Body of pancreas (tissue), 4 donors: ENCODE results near the gene ALDH8A1. TPM values are rescaled to one million over a fixed set of nuclear protein-coding genes. Genes with fewer than 3 reads are reported as not detected.

Source experiments
- ATAC-seq: fragments of 150-250 bp; one replicate; pipeline ENCODE4 v1.9.1; 2016
- DNase-seq, 4 donors: peaks; one replicate each; pipeline ENCODE4 v3.0.0-alpha.2; 2019
- H3K27ac ChIP-seq, 4 donors: fragments of 200-600 bp; sonication (generic); 1 replicate in 3 of 4; 2 replicates in 1 of 4; pipeline versions ENCODE4 v1.5.1 to v1.6.1; 2016 to 2019; ENCODE audit warnings: mild to moderate bottlenecking in 1 of 4, mixed read lengths in 1 of 4, moderate library complexity in 1 of 4
- H3K27me3 ChIP-seq, 2 donors: fragments of 200-600 bp; sonication (generic); one replicate each; pipeline ENCODE4 v1.6.0; 2016; ENCODE audit warnings: mild to moderate bottlenecking in 1 of 2
- H3K36me3 ChIP-seq, 2 donors: fragments of 200-600 bp; sonication (generic); replicated peaks in 1 of 2; 2 replicates each; pipeline ENCODE4 v1.5.1; 2016; ENCODE audit warnings: low read depth in 2 of 2; ENCODE audit not compliant: insufficient read depth in 1 of 2
- H3K4me1 ChIP-seq: fragments of 200-600 bp; sonication (generic); one replicate; pipeline ENCODE4 v1.6.0; 2016
- H3K4me3 ChIP-seq, 2 donors: fragments of 200-600 bp; sonication (generic); 1 replicate in 1 of 2; 2 replicates in 1 of 2; pipeline ENCODE4 v1.5.1; 2016 to 2019
- H3K9me3 ChIP-seq, 3 donors: fragments of 200-600 bp; sonication (generic); 1 replicate in 2 of 3; 2 replicates in 1 of 3; pipeline ENCODE4 v1.5.1; 2016
- CTCF ChIP-seq, 7 experiments: fragments of 450-650 bp in 4 of 7; fragments of 200-600 bp in 3 of 7; sonication (generic) in 3 of 7; IDR thresholded peaks; one replicate each; pipeline ENCODE4 v1.5.1; 2016 to 2019; ENCODE audit warnings: antibody characterized with exemption in 7 of 7
- POLR2A ChIP-seq, 3 donors: fragments of 450-650 bp; IDR thresholded peaks; one replicate each; pipeline ENCODE4 v1.6.1; 2016; ENCODE audit warnings: antibody characterized with exemption in 3 of 3, mild to moderate bottlenecking in 2 of 3
- WGBS, 2 donors: methylation state at CpG; one replicate each; pipeline ENCODE4 v1.1.5; 2017; 5-methylcytosine and 5-hydroxymethylcytosine counted together
- intact Hi-C: fragments of 100-400 bp; cut with DNase I; formaldehyde crosslinking; loops from one replicate; pipeline ENCODE4 v1.15.1; 2023
- total RNA-seq, 2 donors: library from RNA; depleted of rRNA; stranded (reverse); fragments of >200 nt; gene quantifications; one replicate each; pipeline ENCODE4 v1.1.0, GENCODE V29; 2016

Gene ALDH8A1
- total RNA-seq, 2 donors from 2014 or later = 0.26 to 0.66 TPM

GRCh38 chr6:134884752-134885151, 65.1 kb downstream of the ALDH8A1 start:
- intact Hi-C loops = loop anchor here (5.0 kb wide), 1 partner anchor 717 kb away; no protein-coding TSS in a partner anchor
- ATAC-seq (no peak), DNase-seq (no peak)
- Histone ChIP-seq H3K4me1 (peaks cover 7% of the 10 kb centered on the region), H3K9me3 (no peaks in the 10 kb centered on the region), H3K27ac (no peak overlapping the region), H3K36me3 (no peaks in the 10 kb centered on the region), H3K4me3 (no peak overlapping the region), H3K27me3 (no peaks in the 10 kb centered on the region)
- WGBS, 2 donors = 79 to 80% methylated on average over 3 of the region's 3 CpGs
- TF ChIP-seq CTCF (IDR thresholded peaks at IDR 0.05) = no peak

GRCh38 chr6:134883314-134883713, 66.6 kb downstream of the ALDH8A1 start:
- intact Hi-C loops = loop anchor here (5.0 kb wide), 1 partner anchor 716 kb away; no protein-coding TSS in a partner anchor
- no peak overlapping the region for H3K4me3 ChIP-seq
- no peaks in the 10 kb centered on the region for H3K36me3 ChIP-seq
- H3K9me3 ChIP-seq = no peaks in the 10 kb centered on the region
- no peak for ATAC-seq
- no peaks in the 10 kb centered on the region for H3K27me3 ChIP-seq
- no peak for DNase-seq
- TF ChIP-seq POLR2A (IDR thresholded peaks at IDR 0.05) (no peak), CTCF (IDR thresholded peaks at IDR 0.05) (no peak)
- WGBS, 2 donors = 0 to 16% methylated on average over 1 of the region's 1 CpG
- no peak overlapping the region for H3K27ac ChIP-seq
- H3K4me1 ChIP-seq = peaks cover 7% of the 10 kb centered on the region

GRCh38 chr6:134882426-134883038, 67.4 kb downstream of the ALDH8A1 start:
- TF ChIP-seq POLR2A (IDR thresholded peaks at IDR 0.05) = no peak
- peak; percentile 50 to 98 (median 93) for TF ChIP-seq CTCF (IDR thresholded peaks at IDR 0.05)
- ATAC-seq = peak; percentile 86
- Histone ChIP-seq H3K4me3 (no peak overlapping the region), H3K4me1 (peaks cover 7% of the 10 kb centered on the region), H3K27ac (no peak overlapping the region), H3K9me3 (no peaks in the 10 kb centered on the region), H3K36me3 (no peaks in the 10 kb centered on the region), H3K27me3 (no peaks in the 10 kb centered on the region)
- WGBS, 2 donors = 1 to 4% methylated on average over 10 of the region's 10 CpGs
- DNase-seq = peak; percentile 65 to 73 (median 70)
- intact Hi-C loops = loop anchor here (5.0 kb wide), 1 partner anchor 715 kb away; no protein-coding TSS in a partner anchor

GRCh38 chr6:134880487-134881190, 69.3 kb downstream of the ALDH8A1 start:
- no peak for DNase-seq
- no peak overlapping the region for H3K4me3 ChIP-seq
- H3K4me1 ChIP-seq = peaks cover 7% of the 10 kb centered on the region
- no peaks in the 10 kb centered on the region for H3K36me3 ChIP-seq
- intact Hi-C loops = loop anchor here (5.0 kb wide), 1 partner anchor 713 kb away; no protein-coding TSS in a partner anchor
- H3K9me3 ChIP-seq = no peaks in the 10 kb centered on the region
- WGBS, 2 donors = 68 to 69% methylated on average over 5 of the region's 5 CpGs
- no peak for ATAC-seq
- H3K27ac ChIP-seq = no peak overlapping the region
- H3K27me3 ChIP-seq = no peaks in the 10 kb centered on the region
- TF ChIP-seq CTCF (IDR thresholded peaks at IDR 0.05) (no peak), POLR2A (IDR thresholded peaks at IDR 0.05) (no peak)
